H1 (cell line): ENCODE measurements around the gene NLGN4X. TPM values are rescaled to one million over a fixed set of nuclear protein-coding genes. Genes with fewer than 3 reads are reported as not detected.

Source experiments
- CTCF ChIA-PET: fragments of 300-600 bp; sonication (Branson Sonifier 250); formaldehyde crosslinking; loops from one replicate; lab custom pipeline; 2021; ENCODE audit not compliant: partially characterized antibody; lab: Charles Lee
- POLR2A ChIA-PET: fragments of 300-600 bp; sonication (Branson Sonifier 250); formaldehyde crosslinking; loops from one replicate; lab custom pipeline; 2021; ENCODE audit warnings: inconsistent platforms; ENCODE audit not compliant: partially characterized antibody; lab: Charles Lee
- DNase-seq, 2 experiments: peaks; one replicate each; pipeline versions ENCODE4 v3.0.0 to v3.0.0-alpha.2; 2010 to 2022; ENCODE audit warnings: low spot score in 2 of 2, low read depth in 1 of 2, mixed read lengths in 1 of 2
- FAIRE-seq: peaks from 2 replicates; lab custom pipeline; 2011; peaks lifted over from hg19 to GRCh38; lab: Jason Lieb, UNC
- H2AFZ ChIP-seq: 2 replicates; pipeline ENCODE4 v1.8.1; 2012; ENCODE audit warnings: low read length, inconsistent platforms
- H2AK5ac ChIP-seq: 2 replicates; pipeline ENCODE4 v1.6.1; 2013; ENCODE audit warnings: low read depth, low read length
- H2BK120ac ChIP-seq: replicated peaks from 2 replicates; pipeline ENCODE3; 2013; ENCODE audit warnings: low read depth, low read length, inconsistent platforms
- H2BK12ac ChIP-seq: 2 replicates; pipeline ENCODE4 v1.6.1; 2013; ENCODE audit warnings: low read depth, low read length
- H2BK15ac ChIP-seq: 2 replicates; pipeline ENCODE4 v1.6.1; 2013; ENCODE audit warnings: low read length
- H2BK20ac ChIP-seq: 2 replicates; pipeline ENCODE4 v1.6.1; 2013; ENCODE audit warnings: low read length
- H2BK5ac ChIP-seq: 2 replicates; pipeline ENCODE4 v1.6.1; 2013; ENCODE audit warnings: low read depth, low read length
- H3K14ac ChIP-seq: 2 replicates; pipeline ENCODE4 v1.6.1; 2013; ENCODE audit warnings: inconsistent platforms; ENCODE audit not compliant: insufficient read length
- H3K18ac ChIP-seq: 2 replicates; pipeline ENCODE4 v1.6.1; 2013; ENCODE audit warnings: low read length; ENCODE audit errors: extremely low read depth
- H3K23ac ChIP-seq: 2 replicates; pipeline ENCODE4 v1.6.1; 2013; ENCODE audit warnings: inconsistent platforms; ENCODE audit not compliant: insufficient read length
- H3K23me2 ChIP-seq: 2 replicates; pipeline ENCODE4 v1.6.1; 2013; ENCODE audit warnings: low read depth, low read length
- H3K27ac ChIP-seq: 2 replicates; pipeline ENCODE4 v1.6.1; 2011; ENCODE audit warnings: low read depth, low read length, inconsistent platforms
- H3K27me3 ChIP-seq, 4 experiments: replicated peaks in 1 of 4; 1 replicate in 1 of 4; 2 replicates in 3 of 4; pipeline versions ENCODE4 v1.6.1 to v1.8.1; 2011 to 2013; ENCODE audit warnings: low read length in 3 of 4, mild to moderate bottlenecking in 3 of 4, inconsistent platforms in 2 of 4, mixed read lengths in 2 of 4, moderate library complexity in 1 of 4; ENCODE audit not compliant: control insufficient read depth in 3 of 4, insufficient read depth in 3 of 4; ENCODE audit errors: extremely low read depth in 1 of 4
- H3K36me3 ChIP-seq, 4 experiments: 2 replicates each; pipeline versions ENCODE4 v1.6.1 to v1.8.1; 2011 to 2013; ENCODE audit warnings: mild to moderate bottlenecking in 4 of 4, low read length in 3 of 4, moderate library complexity in 2 of 4, control low read depth in 1 of 4, inconsistent platforms in 1 of 4; ENCODE audit not compliant: insufficient read depth in 4 of 4, control insufficient read depth in 2 of 4
- H3K4ac ChIP-seq: replicated peaks from 2 replicates; pipeline ENCODE3; 2013; ENCODE audit warnings: low read length, low read depth, mixed read lengths, inconsistent platforms; ENCODE audit not compliant: insufficient read length
- H3K4me1 ChIP-seq, 4 experiments: replicated peaks in 1 of 4; 1 replicate in 1 of 4; 2 replicates in 3 of 4; pipeline versions ENCODE4 v1.6.1 to v1.8.1; 2011 to 2013; ENCODE audit warnings: low read length in 3 of 4, inconsistent platforms in 2 of 4, mixed read lengths in 1 of 4; ENCODE audit not compliant: insufficient read depth in 4 of 4, control insufficient read depth in 3 of 4
- H3K4me2 ChIP-seq, 2 experiments: 2 replicates each; pipeline versions ENCODE4 v1.6.1 to v1.8.1; 2011 to 2013; ENCODE audit warnings: low read depth in 2 of 2, low read length in 2 of 2, control low read depth in 1 of 2, inconsistent platforms in 1 of 2, mild to moderate bottlenecking in 1 of 2; ENCODE audit not compliant: insufficient read depth in 1 of 2
- H3K4me3 ChIP-seq, 4 experiments: fragments of 200-600, 300-600 bp in 1 of 4; sonication (generic), shearing (Covaris generic), sonication (Bioruptor Twin) in 1 of 4; 2 replicates each; pipeline versions ENCODE4 v1.5.1 to v1.8.1; 2011 to 2016; ENCODE audit warnings: low read length in 4 of 4, low read depth in 3 of 4, control low read depth in 2 of 4, inconsistent platforms in 2 of 4, mild to moderate bottlenecking in 2 of 4, mixed read lengths in 1 of 4, moderate library complexity in 1 of 4; ENCODE audit not compliant: insufficient read depth in 2 of 4; ENCODE audit errors: extremely low read depth in 1 of 4
- H3K56ac ChIP-seq: replicated peaks from 2 replicates; pipeline ENCODE3; 2013; ENCODE audit warnings: low read depth, mild to moderate bottlenecking, mixed read lengths, low read length, inconsistent platforms; ENCODE audit not compliant: insufficient read length
- H3K79me1 ChIP-seq: 2 replicates; pipeline ENCODE4 v1.6.1; 2013; ENCODE audit warnings: low read depth, low read length, control low read depth
- H3K79me2 ChIP-seq, 2 experiments: 2 replicates each; pipeline versions ENCODE4 v1.6.1 to v1.8.1; 2012 to 2013; ENCODE audit warnings: low read length in 2 of 2, mild to moderate bottlenecking in 2 of 2, inconsistent platforms in 1 of 2; ENCODE audit not compliant: insufficient read depth in 2 of 2, control insufficient read depth in 1 of 2
- H3K9ac ChIP-seq, 4 experiments: replicated peaks in 1 of 4; 1 replicate in 1 of 4; 2 replicates in 3 of 4; pipeline versions ENCODE4 v1.6.1 to v1.8.1; 2011 to 2013; ENCODE audit warnings: low read depth in 3 of 4, low read length in 3 of 4, control low read depth in 2 of 4, mild to moderate bottlenecking in 2 of 4, moderate library complexity in 2 of 4, inconsistent platforms in 1 of 4; ENCODE audit errors: extremely low read depth in 1 of 4
- H3K9me3 ChIP-seq, 2 experiments: 2 replicates each; pipeline versions ENCODE4 v1.6.1 to v1.8.1; 2012 to 2013; ENCODE audit warnings: mild to moderate bottlenecking in 2 of 2, moderate library complexity in 2 of 2, control low read depth in 1 of 2, inconsistent platforms in 1 of 2, low read depth in 1 of 2, low read length in 1 of 2, mixed read lengths in 1 of 2; ENCODE audit not compliant: insufficient read depth in 2 of 2
- H4K20me1 ChIP-seq, 2 experiments: replicated peaks in 1 of 2; 2 replicates each; pipeline versions ENCODE3 to v1.8.1; 2011 to 2013; ENCODE audit warnings: inconsistent platforms in 2 of 2, low read length in 2 of 2, mild to moderate bottlenecking in 1 of 2; ENCODE audit not compliant: insufficient read depth in 2 of 2, control insufficient read depth in 1 of 2
- H4K5ac ChIP-seq: 2 replicates; pipeline ENCODE4 v1.6.1; 2013; ENCODE audit warnings: low read length, low read depth, mixed read lengths, inconsistent platforms; ENCODE audit not compliant: insufficient read length
- H4K8ac ChIP-seq: 2 replicates; pipeline ENCODE4 v1.8.0; 2013; ENCODE audit warnings: mild to moderate bottlenecking, moderate library complexity, low read length, inconsistent platforms; ENCODE audit not compliant: insufficient read depth; ENCODE audit errors: extremely low read depth
- H4K91ac ChIP-seq: replicated peaks from 2 replicates; pipeline ENCODE3; 2013; ENCODE audit warnings: low read length, mixed read lengths, inconsistent platforms; ENCODE audit not compliant: insufficient read length
- CHD2 ChIP-seq: IDR thresholded peaks from 2 replicates; pipeline ENCODE4 v1.6.1; 2012; ENCODE audit warnings: low read length, improper control_type of control experiment
- EGR1 ChIP-seq: IDR thresholded peaks from 2 replicates; pipeline ENCODE4 v1.6.1; 2011; ENCODE audit warnings: low read depth, low read length, borderline replicate concordance
- EP300 ChIP-seq, 2 experiments: IDR thresholded peaks; 1 replicate in 1 of 2; 2 replicates in 1 of 2; pipeline ENCODE4 v1.6.1; 2011 to 2012; ENCODE audit warnings: low read depth in 2 of 2, low read length in 2 of 2, mild to moderate bottlenecking in 2 of 2, borderline replicate concordance in 1 of 2, inconsistent platforms in 1 of 2, moderate library complexity in 1 of 2
- GTF2F1 ChIP-seq: IDR thresholded peaks from 2 replicates; pipeline ENCODE4 v1.6.1; 2012; ENCODE audit warnings: low read depth, low read length, improper control_type of control experiment, borderline replicate concordance
- HDAC6 ChIP-seq: IDR thresholded peaks from one replicate; pipeline ENCODE4 v1.7.1; 2012; ENCODE audit warnings: low read depth, mild to moderate bottlenecking, inconsistent platforms, low read length, moderate library complexity
- KDM1A ChIP-seq: fragments of 200-600, 300-600 bp; sonication (generic); IDR thresholded peaks from 2 replicates; pipeline ENCODE4 v1.7.1; 2016; ENCODE audit warnings: mild to moderate bottlenecking, low read length, borderline replicate concordance
- KDM4A ChIP-seq: IDR thresholded peaks from one replicate; pipeline ENCODE4 v1.7.1; 2012; ENCODE audit warnings: low read depth, mild to moderate bottlenecking, moderate library complexity, low read length, inconsistent platforms; ENCODE audit not compliant: severe bottlenecking
- MAX ChIP-seq: IDR thresholded peaks from 2 replicates; pipeline ENCODE4 v1.6.1; 2012; ENCODE audit warnings: inconsistent platforms
- NANOG ChIP-seq: IDR thresholded peaks from 2 replicates; pipeline ENCODE4 v1.6.1; 2011; ENCODE audit warnings: low read length, low read depth, mild to moderate bottlenecking, inconsistent platforms; ENCODE audit not compliant: insufficient read depth, poor library complexity, severe bottlenecking
- RNF2 ChIP-seq: fragments of 200-900, 300-1000 bp; sonication (generic); IDR thresholded peaks from 2 replicates; pipeline ENCODE4 v1.7.1; 2016; ENCODE audit warnings: borderline replicate concordance, low read depth, mild to moderate bottlenecking, antibody characterized with exemption, low read length; ENCODE audit not compliant: poor library complexity, severe bottlenecking; ENCODE audit errors: missing control alignments
- SAP30 ChIP-seq: fragments of 300-600 bp; sonication (generic); IDR thresholded peaks from 2 replicates; pipeline ENCODE4 v1.7.1; 2012; ENCODE audit warnings: low read length, moderate library complexity, mild to moderate bottlenecking, inconsistent platforms; ENCODE audit not compliant: insufficient read depth, insufficient replicate concordance
- SUZ12 ChIP-seq: fragments of 200-600 bp; sonication (generic); IDR thresholded peaks from 2 replicates; pipeline ENCODE4 v1.6.1; 2012; ENCODE audit warnings: mild to moderate bottlenecking, inconsistent platforms, low read length, moderate library complexity, mixed read lengths
- WGBS, 2 experiments: shearing (Covaris generic) in 1 of 2; methylation state at CpG; one replicate each; pipeline versions ENCODE4 v1.1.6 to v1.1.7; 2013 to 2015; ENCODE audit warnings: low lambda C conversion rate in 2 of 2, mixed read lengths in 2 of 2, inconsistent platforms in 1 of 2, low coverage in 1 of 2, missing lambda C conversion rate in 1 of 2; ENCODE audit not compliant: insufficient replicate concordance in 2 of 2, insufficient coverage in 1 of 2, insufficient read length in 1 of 2; ENCODE audit errors: extremely low coverage in 1 of 2, missing lambda C conversion rate in 1 of 2; 5-methylcytosine and 5-hydroxymethylcytosine counted together
- polyA plus RNA-seq, 7 experiments: library from polyadenylated mRNA; depleted of rRNA in 3 of 7; stranded (reverse) in 5 of 7; unstranded in 2 of 7; fragments of >200 nt in 5 of 7; fragments of 200-250 nt in 2 of 7; gene quantifications; 1 replicate in 5 of 7; 2 replicates in 1 of 7; 4 replicates in 1 of 7; pipeline versions ENCODE4 v1.2.1 to v1.2.3, GENCODE V29; 2011 to 2013; ENCODE audit warnings: missing spikeins in 2 of 7, mixed read lengths in 2 of 7
- total RNA-seq: library from RNA; stranded (reverse); fragmentation: NEBNext Ultra II Directional; extraction: Animal tissue kit (Norgen Biotek cat#: 25700); gene quantifications from 2 replicates; pipeline ENCODE4 v1.2.1, GENCODE V29; 2021

The NLGN4X gene
- total and polyA plus RNA-seq, 2 of the 8 experiments (the other 6 are each of a cell fraction or from before 2014, with no cell fraction given): 104 to 124 TPM

- no peak overlapping the region for H3K4me3 ChIP-seq
- no peak overlapping the region for H3K18ac ChIP-seq
- H3K9me3 ChIP-seq: no peaks in the 10 kb centered on the region
- H3K4me2 ChIP-seq: no peak overlapping the region
- no peak overlapping the region for H4K8ac ChIP-seq
- H2BK20ac ChIP-seq: no peak overlapping the region
- no peak overlapping the region for H3K56ac ChIP-seq
- no peak overlapping the region for H3K14ac ChIP-seq
- no peak overlapping the region for H2BK5ac ChIP-seq
- no peak overlapping the region for H3K9ac ChIP-seq
- H3K79me2 ChIP-seq: peaks cover 0 to 90% of the 10 kb centered on the region in 2 experiments; a peak in 2 of 4 replicates
- no peak overlapping the region for H2BK12ac ChIP-seq
- H4K5ac ChIP-seq: no peak overlapping the region
- H3K23ac ChIP-seq: no peak overlapping the region
- DNase-seq: no peak
- no peaks in the 10 kb centered on the region for H3K23me2 ChIP-seq
- H2AK5ac ChIP-seq: no peak overlapping the region
- 85% methylated on average over 2 of the region's 3 CpGs; no CpG with 5 or more reads in 1 of the 2 experiments for WGBS, 2 experiments
- no peaks in the 10 kb centered on the region; the same call in 1 of the 2 replicates for H3K79me1 ChIP-seq
- H2BK15ac ChIP-seq: no peak overlapping the region
- ChIA-PET POLR2A (no interaction called here), CTCF (no interaction called here)
- H3K4ac ChIP-seq: no peak overlapping the region
- FAIRE-seq: no peak
- H3K4me1 ChIP-seq: peaks cover 0 to 3% (median 0%) of the 10 kb centered on the region in 4 experiments; a peak in 1 of 7 replicates
- no peak overlapping the region for H2BK120ac ChIP-seq
- H4K91ac ChIP-seq: no peak overlapping the region
- no peaks in the 10 kb centered on the region for H3K27me3 ChIP-seq
- H4K20me1 ChIP-seq: peaks cover 0 to 6% of the 10 kb centered on the region in 2 experiments
- H3K36me3 ChIP-seq: no peaks in the 10 kb centered on the region
- H3K27ac ChIP-seq: no peak overlapping the region
- H2AFZ ChIP-seq: no peak overlapping the region
- TF ChIP-seq SAP30 (no peak), KDM4A (no peak), KDM1A (no peak), MAX (no peak), CHD2 (no peak), HDAC6 (no peak), NANOG (no peak), RNF2 (no peak), SUZ12 (no peak), EP300 (IDR thresholded peaks at IDR 0.05; ENCODE audit: borderline replicate concordance in 1 of 2, low read depth in 2 of 2, low read length in 2 of 2) (no peak), GTF2F1 (no peak), EGR1 (no peak)
These were observed 154.1 kb downstream of the NLGN4X start for GRCh38 chrX:6074532-6074931.
